K562 (cell line): ENCODE measurements around the gene AKAP6. TPM values are rescaled to one million over a fixed set of nuclear protein-coding genes. Genes with fewer than 3 reads are reported as not detected.

Source experiments
- ATAC-seq: fragments of 200-7000 bp; cut with Tn5 transposase; 3 replicates; pipeline ENCODE4 v1.9.1; 2020; ENCODE audit warnings: moderate library complexity
- BruUV-seq: library from RNA; stranded (reverse); fragments of 400-500 nt; replicated peaks from 2 replicates; lab custom pipeline; 2021; lab: Mats Ljungman, UMichigan
- CTCF ChIA-PET: fragments of 300-600 bp; formaldehyde crosslinking; extraction: SDS; loops from one replicate; lab custom pipeline; 2021; ENCODE audit warnings: low intra/inter-chr PET ratio; lab: Yijun Ruan, JAX
- POLR2A ChIA-PET: fragments of 300-600, 350-650 bp; sonication (Branson Sonifier 250); formaldehyde crosslinking; extraction: SDS; loops from one replicate; lab custom pipeline; 2021; ENCODE audit warnings: antibody characterized with exemption, inconsistent platforms; lab: Yijun Ruan, JAX
- DNase-seq, 4 experiments: peaks; one replicate each; pipeline versions ENCODE4 v3.0.0 to v3.0.0-alpha.2; 2011 to 2018; ENCODE audit warnings: low spot score in 3 of 4, mixed read lengths in 3 of 4; ENCODE audit errors: extremely low read depth in 1 of 4
- FAIRE-seq: peaks from 2 replicates; lab custom pipeline; 2011; peaks lifted over from hg19 to GRCh38; lab: Jason Lieb, UNC
- H2AFZ ChIP-seq: 2 replicates; pipeline ENCODE4 v1.6.0; 2011; ENCODE audit warnings: low read depth, low read length, control low read depth, inconsistent platforms
- H3K27ac ChIP-seq: fragments of 200-600 bp; 3 replicates; pipeline ENCODE4 v1.8.0; 2011; ENCODE audit warnings: low read depth, mild to moderate bottlenecking, control low read depth, inconsistent platforms, low read length, moderate library complexity, mixed read lengths; ENCODE audit errors: extremely low read depth
- H3K27me3 ChIP-seq, 2 experiments: fragments of 300-600 bp in 1 of 2; 2 replicates in 1 of 2; 3 replicates in 1 of 2; pipeline versions ENCODE4 v1.6.0 to v1.8.0; 2011; ENCODE audit warnings: inconsistent platforms in 2 of 2, low read length in 2 of 2, mild to moderate bottlenecking in 1 of 2, mixed read lengths in 1 of 2, moderate library complexity in 1 of 2; ENCODE audit not compliant: control insufficient read depth in 2 of 2, insufficient read depth in 2 of 2
- H3K36me3 ChIP-seq: fragments of 300-600 bp; 3 replicates; pipeline ENCODE4 v1.8.0; 2011; ENCODE audit warnings: mild to moderate bottlenecking, low read length, inconsistent platforms; ENCODE audit not compliant: control insufficient read depth, insufficient read depth
- H3K4me1 ChIP-seq, 2 experiments: fragments of 200-600 bp in 1 of 2; replicated peaks in 1 of 2; 2 replicates in 1 of 2; 3 replicates in 1 of 2; pipeline versions ENCODE4 v1.5.1 to v1.8.0; 2011; ENCODE audit warnings: inconsistent platforms in 2 of 2, low read length in 2 of 2, mild to moderate bottlenecking in 1 of 2, mixed read lengths in 1 of 2, moderate library complexity in 1 of 2; ENCODE audit not compliant: control insufficient read depth in 2 of 2, insufficient read depth in 2 of 2
- H3K4me2 ChIP-seq: 2 replicates; pipeline ENCODE4 v1.6.1; 2011; ENCODE audit warnings: low read length, control low read depth, inconsistent platforms, mixed read lengths; ENCODE audit not compliant: insufficient read depth
- H3K4me3 ChIP-seq: fragments of 200-600 bp; sonication (generic), shearing (Covaris generic); 2 replicates; pipeline ENCODE4 v1.5.1; 2016; ENCODE audit warnings: control low read depth, inconsistent platforms
- H3K79me2 ChIP-seq: fragments of 200-600 bp; 3 replicates; pipeline ENCODE4 v1.8.0; 2011; ENCODE audit warnings: low read length, inconsistent platforms; ENCODE audit not compliant: control insufficient read depth, insufficient read depth
- H3K9ac ChIP-seq, 2 experiments: 2 replicates each; pipeline versions ENCODE4 v1.6.0 to v1.6.1; 2011; ENCODE audit warnings: low read depth in 2 of 2, low read length in 2 of 2, control low read depth in 1 of 2, inconsistent platforms in 1 of 2, mild to moderate bottlenecking in 1 of 2, mixed read lengths in 1 of 2; ENCODE audit not compliant: insufficient read depth in 1 of 2
- H3K9me1 ChIP-seq: one replicate; pipeline ENCODE4 v1.6.0; 2011; ENCODE audit warnings: inconsistent platforms, mild to moderate bottlenecking, low read length, moderate library complexity; ENCODE audit not compliant: control insufficient read depth, insufficient read depth
- H3K9me3 ChIP-seq: replicated peaks from 2 replicates; pipeline ENCODE4 v1.5.1; 2011; ENCODE audit warnings: low read depth, low read length, inconsistent platforms; ENCODE audit not compliant: control insufficient read depth, insufficient read depth
- H4K20me1 ChIP-seq: replicated peaks from 2 replicates; pipeline ENCODE4 v1.6.1; 2011; ENCODE audit warnings: low read length, inconsistent platforms, mixed read lengths; ENCODE audit not compliant: control insufficient read depth, insufficient read depth
- FOXK2 ChIP-seq, 2 experiments: fragments of 450-650 bp; IDR thresholded peaks in 1 of 2; conservative IDR thresholded peaks in 1 of 2; 2 replicates each; pipeline ENCODE4 v1.6.1; 2016; ENCODE audit warnings: low read depth in 2 of 2, mild to moderate bottlenecking in 1 of 2
- MCM5 ChIP-seq: fragments of 450-650 bp; IDR thresholded peaks from 2 replicates; pipeline ENCODE4 v1.6.1; 2016; ENCODE audit warnings: low read depth
- NFRKB ChIP-seq: fragments of 450-650 bp; IDR thresholded peaks from 2 replicates; pipeline ENCODE4 v1.6.1; 2016; ENCODE audit warnings: low read depth
- NR0B1 ChIP-seq: fragments of 450-650 bp; IDR thresholded peaks from one replicate; pipeline ENCODE4 v1.6.1; 2018; ENCODE audit warnings: mild to moderate bottlenecking, moderate library complexity; ENCODE audit not compliant: partially characterized antibody
- NR2F6 ChIP-seq: fragments of 450-650 bp; formaldehyde crosslinking; IDR thresholded peaks from 2 replicates; pipeline ENCODE4 v1.4.0; 2020; ENCODE audit warnings: mild to moderate bottlenecking
- RBBP5 ChIP-seq: fragments of 200-600 bp; sonication (generic); IDR thresholded peaks from 2 replicates; pipeline ENCODE4 v1.6.1; 2012; ENCODE audit warnings: borderline replicate concordance, mild to moderate bottlenecking, low read length, control low read depth, inconsistent platforms; ENCODE audit not compliant: insufficient read depth, poor library complexity, severe bottlenecking
- TEAD1 ChIP-seq, 2 experiments: fragments of 450-650 bp in 1 of 2; sonication (generic) in 1 of 2; formaldehyde crosslinking; IDR thresholded peaks; 2 replicates each; pipeline versions ENCODE4 v1.4.0 to v1.8.0; 2020 to 2022; ENCODE audit warnings: mild to moderate bottlenecking in 2 of 2, missing genetic modification reagents in 1 of 2
- TFAP4 ChIP-seq: sonication (generic); formaldehyde crosslinking; IDR thresholded peaks from 2 replicates; pipeline ENCODE4 v1.8.0; 2022; ENCODE audit warnings: missing genetic modification reagents, mild to moderate bottlenecking, moderate library complexity, borderline replicate concordance
- ZNF263 ChIP-seq: sonication (generic); formaldehyde crosslinking; IDR thresholded peaks from 2 replicates; pipeline ENCODE4 v1.8.0; 2022; ENCODE audit warnings: mild to moderate bottlenecking, missing genetic modification reagents, borderline replicate concordance
- ZNF41 ChIP-seq: fragments of 250-450 bp; sonication (Bioruptor Pico); conservative IDR thresholded peaks from 2 replicates; pipeline ENCODE4 v1.4.0; 2020; ENCODE audit warnings: mild to moderate bottlenecking
- ZNF644 ChIP-seq: fragments of 200-800 bp; sonication (Bioruptor generic); IDR thresholded peaks from 2 replicates; pipeline ENCODE4 v1.6.1; 2016; ENCODE audit warnings: low read depth, missing genetic modification characterization, missing compliant biosample characterization
- WGBS: fragments of 100-300 bp; shearing (Covaris generic); methylation state at CpG from one replicate; pipeline ENCODE4 v1.1.6; 2016; ENCODE audit warnings: low coverage, mixed read lengths; ENCODE audit not compliant: insufficient coverage; ENCODE audit errors: missing lambda C conversion rate; 5-methylcytosine and 5-hydroxymethylcytosine counted together
- in situ Hi-C: fragments of 300-500 bp; cut with MboI; formaldehyde crosslinking; loops from 4 replicates; pipeline ENCODE4 v1.15.0; 2018; ENCODE audit warnings: inconsistent platforms, mixed read lengths
- intact Hi-C: fragments of 100-400 bp; cut with micrococcal nuclease; formaldehyde crosslinking; loops from 2 replicates; pipeline ENCODE4 v1.14.2; 2022
- polyA plus RNA-seq, 8 experiments: library from polyadenylated mRNA; depleted of rRNA in 4 of 8; stranded (reverse) in 5 of 8; unstranded in 3 of 8; fragments of >200 nt; fragmentation: Nextera tagmentation in 2 of 8; fragmentation: Illumina TruSeq in 1 of 8; extraction: Ambion mirVana in 2 of 8; extraction: Trizol in 1 of 8; gene quantifications; 2 replicates each; pipeline versions ENCODE4 v1.2.1 to v1.2.3, GENCODE V29; 2011 to 2014; ENCODE audit warnings: inconsistent platforms in 1 of 8, missing spikeins in 1 of 8
- total RNA-seq, 7 experiments: library from RNA; depleted of rRNA in 6 of 7; stranded (reverse); fragments of >200 nt in 6 of 7; fragmentation: Illumina TruSeq in 2 of 7; extraction: Trizol in 2 of 7; gene quantifications; 2 replicates each; pipeline versions ENCODE4 v1.2.1 to v1.2.3, GENCODE V29; 2011 to 2021; ENCODE audit warnings: low replicate concordance in 1 of 7
- TF ChIP-seq, protein P1 (sequence below): sonication (generic); formaldehyde crosslinking; IDR thresholded peaks from 2 replicates; pipeline ENCODE4 v1.8.1; 2023; ENCODE audit warnings: mild to moderate bottlenecking, missing genetic modification reagents

Gene AKAP6
- total and polyA plus RNA-seq, 9 of the 15 experiments (the other 6 are each of a cell fraction or from before 2014, with no cell fraction given), result 0.03 to 1.7 (median 0.48) TPM

DNA sequence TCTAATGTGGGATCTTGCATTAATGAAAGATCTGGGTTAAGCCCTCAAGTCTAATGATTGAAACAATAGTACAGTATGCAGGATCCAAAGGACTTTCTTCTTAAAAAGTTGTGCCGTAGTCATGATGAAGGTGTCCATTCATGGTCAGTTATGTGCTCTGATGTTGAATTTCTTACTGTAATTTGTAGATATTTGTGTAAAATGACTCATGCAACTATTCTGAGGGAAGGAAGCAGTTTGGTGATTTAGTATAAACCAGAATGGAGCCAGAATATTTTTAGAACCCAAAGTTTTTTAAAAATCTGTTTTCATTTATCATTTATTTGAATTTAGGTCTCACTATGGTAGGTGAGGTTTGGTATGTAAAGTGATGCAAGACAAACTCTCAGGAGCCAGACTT lies 151.2 kb downstream of the AKAP6 start:
- ChIA-PET CTCF (no interaction called here), POLR2A (no interaction called here)
- ATAC-seq (no peak), DNase-seq (no peak), FAIRE-seq (no peak)
- Histone ChIP-seq H3K4me3 (no peak overlapping the region), H3K27me3 (no peaks in the 10 kb centered on the region), H3K27ac (no peak overlapping the region), H3K4me2 (no peak overlapping the region), H4K20me1 (no peaks in the 10 kb centered on the region), H3K9me1 (no peaks in the 10 kb centered on the region), H3K36me3 (no peaks in the 10 kb centered on the region), H3K4me1 (no peaks in the 10 kb centered on the region), H3K79me2 (no peaks in the 10 kb centered on the region), H3K9ac (no peak overlapping the region), H2AFZ (no peak overlapping the region), H3K9me3 (no peaks in the 10 kb centered on the region)
- no TSS peak for BruUV-seq
- WGBS, result 8% methylated on average over 1 of the region's 1 CpG
- intact Hi-C loops (no loop called here), in situ Hi-C loops (no loop called here)
- no peak for TF ChIP-seq MCM5
- TF ChIP-seq FOXK2 (conservative IDR thresholded peaks at IDR 0.05 in 1 of 2, IDR thresholded peaks at IDR 0.05 in 1 of 2; ENCODE audit: low read depth in 2 of 2), result no peak
- no peak for TF ChIP-seq NR0B1
- TF ChIP-seq ZNF644 (tag), result no peak
- TF ChIP-seq NFRKB, result no peak
- TF ChIP-seq NR2F6 (CRISPR knock-in tag), result no peak
- TF ChIP-seq ZNF263, result no peak
- TF ChIP-seq TEAD1 (CRISPR knock-in tag; IDR thresholded peaks at IDR 0.05), result no peak
- TF ChIP-seq TFAP4, result no peak
- TF ChIP-seq RBBP5, result no peak
- TF ChIP-seq ZNF41 (CRISPR knock-in tag), result no peak
- TF ChIP-seq, protein P1, sequence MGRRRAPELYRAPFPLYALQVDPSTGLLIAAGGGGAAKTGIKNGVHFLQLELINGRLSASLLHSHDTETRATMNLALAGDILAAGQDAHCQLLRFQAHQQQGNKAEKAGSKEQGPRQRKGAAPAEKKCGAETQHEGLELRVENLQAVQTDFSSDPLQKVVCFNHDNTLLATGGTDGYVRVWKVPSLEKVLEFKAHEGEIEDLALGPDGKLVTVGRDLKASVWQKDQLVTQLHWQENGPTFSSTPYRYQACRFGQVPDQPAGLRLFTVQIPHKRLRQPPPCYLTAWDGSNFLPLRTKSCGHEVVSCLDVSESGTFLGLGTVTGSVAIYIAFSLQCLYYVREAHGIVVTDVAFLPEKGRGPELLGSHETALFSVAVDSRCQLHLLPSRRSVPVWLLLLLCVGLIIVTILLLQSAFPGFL (CRISPR knock-in tag), result no peak
